Fibroblast of lung (primary cell): ENCODE measurements around the gene ZP2. TPM values are rescaled to one million over a fixed set of nuclear protein-coding genes. Genes with fewer than 3 reads are reported as not detected.

Experiments
- DNase-seq, 2 donors: peaks; one replicate each; pipeline versions ENCODE4 v3.0.0 to v3.0.0-alpha.2; 2010; ENCODE audit warnings: low read depth in 2 of 2
- H2AFZ ChIP-seq: 2 replicates; pipeline ENCODE4 v1.5.1; 2012; ENCODE audit warnings: low read length, control low read depth, inconsistent platforms
- H3K27ac ChIP-seq: 2 replicates; pipeline ENCODE4 v1.5.1; 2011; ENCODE audit warnings: low read length, control low read depth; ENCODE audit not compliant: insufficient read depth
- H3K27me3 ChIP-seq: 2 replicates; pipeline ENCODE4 v1.5.1; 2011; ENCODE audit warnings: mild to moderate bottlenecking, low read length; ENCODE audit not compliant: control insufficient read depth, insufficient read depth
- H3K36me3 ChIP-seq: 2 replicates; pipeline ENCODE4 v1.5.1; 2011; ENCODE audit warnings: low read length; ENCODE audit not compliant: control insufficient read depth, insufficient read depth
- H3K4me1 ChIP-seq: 2 replicates; pipeline ENCODE4 v1.5.1; 2011; ENCODE audit warnings: low read length; ENCODE audit not compliant: control insufficient read depth, insufficient read depth; ENCODE audit errors: extremely low read depth
- H3K4me2 ChIP-seq: 2 replicates; pipeline ENCODE4 v1.5.1; 2011; ENCODE audit warnings: low read length, control low read depth; ENCODE audit not compliant: insufficient read depth; ENCODE audit errors: extremely low read depth
- H3K4me3 ChIP-seq, 4 experiments: fragments of 200-600 bp in 1 of 4; sonication (generic) in 1 of 4; replicated peaks in 1 of 4; 2 replicates each; pipeline ENCODE4 v1.5.1; 2011 to 2016; ENCODE audit warnings: low read length in 4 of 4, low read depth in 3 of 4, mild to moderate bottlenecking in 3 of 4, control low read depth in 2 of 4, inconsistent platforms in 1 of 4, mixed read lengths in 1 of 4; ENCODE audit not compliant: insufficient read depth in 1 of 4; ENCODE audit errors: control extremely low read depth in 1 of 4
- H3K79me2 ChIP-seq: 2 replicates; pipeline ENCODE4 v1.5.1; 2012; ENCODE audit warnings: mild to moderate bottlenecking, low read length, inconsistent platforms; ENCODE audit not compliant: control insufficient read depth, insufficient read depth
- H3K9ac ChIP-seq: 2 replicates; pipeline ENCODE4 v1.5.1; 2011; ENCODE audit warnings: mild to moderate bottlenecking, low read length, control low read depth; ENCODE audit not compliant: insufficient read depth
- H3K9me3 ChIP-seq: 2 replicates; pipeline ENCODE4 v1.5.1; 2012; ENCODE audit warnings: low read depth, low read length; ENCODE audit not compliant: control insufficient read depth, insufficient read depth
- H4K20me1 ChIP-seq: 2 replicates; pipeline ENCODE4 v1.5.1; 2011; ENCODE audit warnings: low read length; ENCODE audit not compliant: control insufficient read depth, insufficient read depth; ENCODE audit errors: extremely low read depth
- EZH2 ChIP-seq: IDR thresholded peaks from 2 replicates; pipeline ENCODE4 v1.5.1; 2012; ENCODE audit warnings: low read length, control low read depth, mild to moderate bottlenecking; ENCODE audit errors: missing control alignments
- polyA plus RNA-seq, 2 donors: library from polyadenylated mRNA; depleted of rRNA in 1 of 2; stranded (reverse) in 1 of 2; unstranded in 1 of 2; fragments of >200 nt; gene quantifications; 2 replicates each; pipeline ENCODE4 v1.2.1, GENCODE V29; 2011 to 2012; ENCODE audit warnings: missing spikeins in 1 of 2
- total RNA-seq: library from RNA; depleted of rRNA; stranded (reverse); fragments of >200 nt; gene quantifications from 2 replicates; pipeline ENCODE4 v1.2.1, GENCODE V29; 2014
- TF ChIP-seq, protein P1 (sequence below), 2 donors: IDR thresholded peaks in 1 of 2; conservative IDR thresholded peaks in 1 of 2; 1 replicate in 1 of 2; 2 replicates in 1 of 2; pipeline ENCODE4 v1.5.1; 2011 to 2012; ENCODE audit warnings: low read length in 2 of 2, control low read depth in 1 of 2, inconsistent platforms in 1 of 2, low read depth in 1 of 2, mild to moderate bottlenecking in 1 of 2

Gene ZP2
- total and polyA plus RNA-seq, 2 donors (not counting 1 experiment from before 2014, with no cell fraction given) = not detected

DNA sequence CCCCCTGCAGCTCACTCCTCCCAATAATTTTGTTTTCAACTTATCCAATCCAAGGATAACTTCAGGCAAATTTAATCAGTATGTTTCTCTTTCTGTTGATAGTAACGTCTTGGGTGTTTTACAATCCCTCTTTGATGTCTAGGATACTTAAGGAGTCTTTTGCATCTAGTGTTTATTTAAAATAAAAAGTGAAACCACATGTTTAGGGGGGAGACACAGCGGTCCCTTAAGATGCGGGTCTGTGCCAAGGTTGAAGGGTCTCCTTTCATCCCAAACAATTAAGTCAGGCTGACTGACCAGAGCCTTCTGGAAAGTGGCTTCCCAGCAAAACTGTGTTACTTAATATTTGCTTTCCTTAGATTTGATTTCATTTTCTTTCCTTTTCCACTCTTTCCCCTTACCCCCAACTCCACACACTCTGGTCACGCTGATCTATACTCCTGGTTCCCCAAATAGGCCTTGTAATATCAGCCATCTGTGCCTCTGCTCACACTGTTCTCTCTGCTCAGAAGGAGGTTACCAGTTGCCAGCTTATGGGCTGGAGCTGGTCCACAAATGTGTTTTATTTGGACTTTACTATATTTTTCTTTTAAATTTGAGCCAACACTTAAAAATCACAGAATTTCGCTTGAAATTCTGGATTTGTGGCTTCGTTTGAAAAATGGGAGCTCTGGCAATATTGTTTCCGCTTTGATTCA, 33.3 kb upstream of the ZP2 start:
- Histone ChIP-seq H3K4me1 (no peaks in the 10 kb centered on the region), H4K20me1 (no peaks in the 10 kb centered on the region), H3K4me2 (no peak overlapping the region), H3K4me3 (no peak overlapping the region), H3K9me3 (no peaks in the 10 kb centered on the region), H3K79me2 (no peaks in the 10 kb centered on the region), H3K27ac (no peak overlapping the region), H3K36me3 (no peaks in the 10 kb centered on the region), H2AFZ (no peak overlapping the region), H3K9ac (no peak overlapping the region), H3K27me3 (peaks cover 4% of the 10 kb centered on the region)
- no peak for DNase-seq
- TF ChIP-seq, protein P1, sequence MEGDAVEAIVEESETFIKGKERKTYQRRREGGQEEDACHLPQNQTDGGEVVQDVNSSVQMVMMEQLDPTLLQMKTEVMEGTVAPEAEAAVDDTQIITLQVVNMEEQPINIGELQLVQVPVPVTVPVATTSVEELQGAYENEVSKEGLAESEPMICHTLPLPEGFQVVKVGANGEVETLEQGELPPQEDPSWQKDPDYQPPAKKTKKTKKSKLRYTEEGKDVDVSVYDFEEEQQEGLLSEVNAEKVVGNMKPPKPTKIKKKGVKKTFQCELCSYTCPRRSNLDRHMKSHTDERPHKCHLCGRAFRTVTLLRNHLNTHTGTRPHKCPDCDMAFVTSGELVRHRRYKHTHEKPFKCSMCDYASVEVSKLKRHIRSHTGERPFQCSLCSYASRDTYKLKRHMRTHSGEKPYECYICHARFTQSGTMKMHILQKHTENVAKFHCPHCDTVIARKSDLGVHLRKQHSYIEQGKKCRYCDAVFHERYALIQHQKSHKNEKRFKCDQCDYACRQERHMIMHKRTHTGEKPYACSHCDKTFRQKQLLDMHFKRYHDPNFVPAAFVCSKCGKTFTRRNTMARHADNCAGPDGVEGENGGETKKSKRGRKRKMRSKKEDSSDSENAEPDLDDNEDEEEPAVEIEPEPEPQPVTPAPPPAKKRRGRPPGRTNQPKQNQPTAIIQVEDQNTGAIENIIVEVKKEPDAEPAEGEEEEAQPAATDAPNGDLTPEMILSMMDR (conservative IDR thresholded peaks at IDR 0.05 in 1 of 2, IDR thresholded peaks at IDR 0.05 in 1 of 2; ENCODE audit: low read depth in 1 of 2, low read length in 2 of 2) = no peak
- no peak for TF ChIP-seq EZH2

- H3K27ac ChIP-seq = no peak overlapping the region
- no peak for TF ChIP-seq EZH2
- TF ChIP-seq, protein P1 (conservative IDR thresholded peaks at IDR 0.05 in 1 of 2, IDR thresholded peaks at IDR 0.05 in 1 of 2; ENCODE audit: low read depth in 1 of 2, low read length in 2 of 2) = no peak
- H3K36me3 ChIP-seq = no peaks in the 10 kb centered on the region
- H3K4me3 ChIP-seq = no peak overlapping the region
- H3K4me2 ChIP-seq = no peak overlapping the region
- DNase-seq = no peak
- no peaks in the 10 kb centered on the region for H4K20me1 ChIP-seq
- no peak overlapping the region for H2AFZ ChIP-seq
- H3K27me3 ChIP-seq = no peaks in the 10 kb centered on the region
- no peaks in the 10 kb centered on the region for H3K4me1 ChIP-seq
- no peaks in the 10 kb centered on the region for H3K9me3 ChIP-seq
- H3K79me2 ChIP-seq = no peaks in the 10 kb centered on the region
- H3K9ac ChIP-seq = no peak overlapping the region
These were observed 31.4 kb upstream of the ZP2 start for GRCh38 chr16:21242756-21243155.

DNA sequence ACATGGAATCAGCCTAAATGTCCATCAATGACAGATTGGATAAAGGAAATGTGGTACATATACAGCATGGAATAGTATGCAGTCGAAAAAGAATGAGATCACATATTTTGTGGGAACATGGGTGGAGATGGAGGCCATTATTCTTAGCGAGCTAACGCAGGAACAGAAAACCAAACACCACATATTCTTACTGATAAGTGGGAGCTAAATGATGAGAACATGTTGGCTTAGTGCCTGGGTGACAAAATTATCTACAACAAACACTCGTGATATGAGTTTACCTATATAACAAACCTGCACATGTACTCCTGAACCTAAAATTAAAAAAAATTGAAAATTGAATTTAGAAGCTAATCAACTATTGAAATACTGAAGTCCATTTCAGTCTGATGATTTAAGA, 28.3 kb upstream of the ZP2 start:
- no peaks in the 10 kb centered on the region for H3K36me3 ChIP-seq
- H3K79me2 ChIP-seq = no peaks in the 10 kb centered on the region
- no peaks in the 10 kb centered on the region for H3K27me3 ChIP-seq
- no peaks in the 10 kb centered on the region for H3K9me3 ChIP-seq
- no peak overlapping the region for H3K27ac ChIP-seq
- H3K9ac ChIP-seq = no peak overlapping the region
- no peak overlapping the region for H3K4me3 ChIP-seq
- no peaks in the 10 kb centered on the region for H3K4me1 ChIP-seq
- no peak overlapping the region for H2AFZ ChIP-seq
- H3K4me2 ChIP-seq = no peak overlapping the region
- no peak for DNase-seq
- TF ChIP-seq, protein P1 (conservative IDR thresholded peaks at IDR 0.05 in 1 of 2, IDR thresholded peaks at IDR 0.05 in 1 of 2; ENCODE audit: low read depth in 1 of 2, low read length in 2 of 2) = no peak
- no peak for TF ChIP-seq EZH2
- no peaks in the 10 kb centered on the region for H4K20me1 ChIP-seq
